AG10803 (cell line): ENCODE measurements around the gene CRPPA.
"Not testable (repeated sequence)": the region's sequence is repeated elsewhere in the genome, so short reads cannot be mapped to it uniquely, and the experiment has no call there.

Experiments
- DNase-seq: peaks from one replicate; pipeline ENCODE4 v3.0.0; 2010; ENCODE audit warnings: low read depth
- H3K4me3 ChIP-seq: 2 replicates; pipeline ENCODE4 v1.5.1; 2011; ENCODE audit warnings: mild to moderate bottlenecking, low read length, control low read depth
- TF ChIP-seq, protein P1 (sequence below): conservative IDR thresholded peaks from 2 replicates; pipeline ENCODE4 v1.5.1; 2011; ENCODE audit warnings: mild to moderate bottlenecking, low read length, control low read depth, inconsistent platforms

Gene CRPPA

GRCh38 chr7:16455591-16455990, 34.3 kb upstream of the CRPPA start:
- TF ChIP-seq, protein P1, sequence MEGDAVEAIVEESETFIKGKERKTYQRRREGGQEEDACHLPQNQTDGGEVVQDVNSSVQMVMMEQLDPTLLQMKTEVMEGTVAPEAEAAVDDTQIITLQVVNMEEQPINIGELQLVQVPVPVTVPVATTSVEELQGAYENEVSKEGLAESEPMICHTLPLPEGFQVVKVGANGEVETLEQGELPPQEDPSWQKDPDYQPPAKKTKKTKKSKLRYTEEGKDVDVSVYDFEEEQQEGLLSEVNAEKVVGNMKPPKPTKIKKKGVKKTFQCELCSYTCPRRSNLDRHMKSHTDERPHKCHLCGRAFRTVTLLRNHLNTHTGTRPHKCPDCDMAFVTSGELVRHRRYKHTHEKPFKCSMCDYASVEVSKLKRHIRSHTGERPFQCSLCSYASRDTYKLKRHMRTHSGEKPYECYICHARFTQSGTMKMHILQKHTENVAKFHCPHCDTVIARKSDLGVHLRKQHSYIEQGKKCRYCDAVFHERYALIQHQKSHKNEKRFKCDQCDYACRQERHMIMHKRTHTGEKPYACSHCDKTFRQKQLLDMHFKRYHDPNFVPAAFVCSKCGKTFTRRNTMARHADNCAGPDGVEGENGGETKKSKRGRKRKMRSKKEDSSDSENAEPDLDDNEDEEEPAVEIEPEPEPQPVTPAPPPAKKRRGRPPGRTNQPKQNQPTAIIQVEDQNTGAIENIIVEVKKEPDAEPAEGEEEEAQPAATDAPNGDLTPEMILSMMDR = no peak
- DNase-seq = no peak
- no peak overlapping the region for H3K4me3 ChIP-seq

DNA sequence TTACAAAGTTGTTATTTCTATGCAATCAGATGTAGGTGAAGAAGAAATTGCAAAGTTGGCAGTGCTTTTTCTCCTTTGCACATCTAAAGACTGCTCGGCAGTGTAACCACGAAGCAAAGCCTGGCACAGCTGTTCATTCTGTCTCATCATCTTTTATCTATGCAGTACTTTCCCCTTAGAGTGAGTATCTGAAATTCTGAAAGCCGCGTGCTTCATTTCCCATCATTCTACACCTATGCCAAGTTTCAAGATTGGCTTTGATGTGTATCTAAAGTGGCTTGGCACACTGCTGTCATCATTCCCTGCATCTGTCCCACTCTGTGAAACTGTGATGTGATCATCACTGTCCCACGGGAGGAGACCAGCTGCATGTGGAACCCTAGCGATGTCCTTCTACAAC, 29.0 kb upstream of the CRPPA start:
- no peak overlapping the region for H3K4me3 ChIP-seq
- no peak for DNase-seq
- TF ChIP-seq, protein P1 = no peak

- H3K4me3 ChIP-seq = no peak overlapping the region
- no peak for DNase-seq
- TF ChIP-seq, protein P1 = no peak
Measured at GRCh38 chr7:16447876-16448275, 26.5 kb upstream of the CRPPA start.

DNA sequence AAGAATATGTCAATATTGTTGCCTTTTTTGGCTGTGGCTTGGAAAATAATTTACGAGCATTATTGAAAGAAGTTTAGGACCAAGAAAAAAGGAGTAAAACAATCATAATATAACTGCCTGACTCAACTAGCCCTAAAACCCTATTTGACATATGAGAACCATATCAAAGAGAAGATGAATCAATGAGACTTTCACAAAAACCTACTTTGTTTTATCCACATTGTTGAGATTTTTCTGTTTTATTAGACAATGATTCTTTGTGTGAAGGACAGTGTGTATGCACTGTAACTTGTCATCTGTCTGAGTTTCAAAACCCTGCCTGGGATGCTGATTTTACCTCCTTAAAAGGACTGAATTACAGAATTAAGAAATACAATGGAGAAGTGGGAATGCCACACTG, 25.2 kb upstream of the CRPPA start:
- no peak overlapping the region for H3K4me3 ChIP-seq
- TF ChIP-seq, protein P1 = no peak
- no peak for DNase-seq

- H3K4me3 ChIP-seq, DNase-seq: not testable (repeated sequence)
Measured at GRCh38 chr7:16443871-16444270, 22.5 kb upstream of the CRPPA start.

- TF ChIP-seq, protein P1 = no peak
- no peak overlapping the region for H3K4me3 ChIP-seq
- DNase-seq = no peak
Measured at GRCh38 chr7:16438988-16439387, 17.6 kb upstream of the CRPPA start.

DNA sequence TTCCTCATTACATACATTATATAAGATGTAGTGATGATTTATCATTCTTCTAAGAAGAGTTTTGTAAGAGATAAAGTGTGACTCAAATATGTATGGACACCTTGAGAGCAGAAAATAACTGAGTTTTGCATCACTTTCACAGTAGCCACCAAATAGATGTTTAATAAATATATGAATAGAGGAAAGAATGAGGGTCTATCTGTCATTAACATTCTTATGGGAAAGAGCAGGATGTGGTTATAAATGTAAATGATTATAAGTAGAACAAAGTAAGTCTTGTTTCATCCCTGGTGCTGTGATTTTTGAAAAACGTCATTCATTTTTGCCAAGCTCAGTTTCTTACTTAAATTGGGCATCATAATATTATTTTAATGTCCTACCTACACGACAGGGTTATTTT, 15.0 kb upstream of the CRPPA start:
- H3K4me3 ChIP-seq = no peak overlapping the region
- no peak for DNase-seq
- TF ChIP-seq, protein P1 = no peak

DNA sequence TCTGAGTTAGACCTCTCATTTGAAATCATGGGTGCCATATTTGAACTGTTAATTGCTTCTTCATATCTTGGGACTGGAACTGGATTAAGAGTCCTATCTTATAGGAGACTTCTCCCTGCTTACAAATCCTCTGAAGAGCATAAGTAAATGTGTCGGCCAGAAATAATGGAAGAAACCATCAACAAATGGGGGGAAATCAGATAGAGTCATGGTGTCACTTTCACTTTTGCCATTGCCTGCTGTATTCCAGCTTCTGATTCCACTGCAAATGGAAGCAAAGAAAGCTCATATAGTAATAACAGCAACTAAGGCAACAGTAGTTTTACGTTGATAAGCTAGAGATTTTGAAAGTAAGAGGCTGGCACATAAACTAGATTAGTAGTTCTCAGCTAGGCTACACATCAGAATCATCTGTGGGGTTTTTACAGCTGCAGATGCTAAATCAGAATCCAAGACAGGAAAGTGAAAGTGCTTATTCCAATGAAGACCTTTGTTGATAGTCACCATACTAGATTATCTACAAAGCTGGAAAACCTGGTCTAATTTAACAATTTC, 12.3 kb upstream of the CRPPA start:
- DNase-seq = no peak
- no peak overlapping the region for H3K4me3 ChIP-seq
- TF ChIP-seq, protein P1 = no peak
